PC-9 (cell line): Measurements from ENCODE around the gene CLPTM1L. TPM values are rescaled to one million over a fixed set of nuclear protein-coding genes. Genes with fewer than 3 reads are reported as not detected.

Source experiments
- BruUV-seq: library from RNA; stranded (reverse); fragments of 400-500 nt; replicated peaks from 2 replicates; lab custom pipeline; 2021; lab: Mats Ljungman, UMichigan
- CTCF ChIA-PET: fragments of 300-600 bp; sonication (Branson Sonifier 250); formaldehyde crosslinking; loops from one replicate; lab custom pipeline; 2022; ENCODE audit warnings: antibody characterized with exemption; lab: Charles Lee
- POLR2A ChIA-PET: fragments of 300-600 bp; sonication (Branson Sonifier 250); formaldehyde crosslinking; loops from one replicate; lab custom pipeline; 2022; ENCODE audit warnings: antibody characterized with exemption; ENCODE audit not compliant: unreplicated experiment; lab: Charles Lee
- DNase-seq, 2 experiments: peaks; one replicate each; pipeline versions ENCODE4 v3.0.0 to v3.0.0-alpha.2; 2015 to 2022; ENCODE audit warnings: mixed read lengths in 1 of 2
- H2AFZ ChIP-seq: fragments of 200-600 bp; sonication (generic); 2 replicates; pipeline ENCODE4 v1.8.1; 2017; ENCODE audit warnings: antibody characterized with exemption
- H3F3A ChIP-seq: fragments of 200-600 bp; sonication (generic); 2 replicates; pipeline ENCODE4 v1.8.1; 2017; ENCODE audit warnings: antibody characterized with exemption, mild to moderate bottlenecking, low read depth; ENCODE audit not compliant: insufficient read depth
- H3K27ac ChIP-seq: fragments of 200-600 bp; sonication (generic); 2 replicates; pipeline ENCODE4 v1.6.1; 2016; ENCODE audit warnings: mixed run types
- H3K27me3 ChIP-seq: fragments of 200-600 bp; sonication (generic); 2 replicates; pipeline ENCODE4 v1.6.1; 2016; ENCODE audit warnings: low read depth, mixed run types; ENCODE audit not compliant: insufficient read depth
- H3K36me3 ChIP-seq: fragments of 200-600 bp; sonication (generic); 2 replicates; pipeline ENCODE4 v1.6.1; 2016; ENCODE audit warnings: low read depth, mixed run types
- H3K4me1 ChIP-seq: fragments of 200-600 bp; sonication (generic); replicated peaks from 2 replicates; pipeline ENCODE4 v1.6.1; 2016; ENCODE audit warnings: mixed run types; ENCODE audit not compliant: insufficient read depth
- H3K4me2 ChIP-seq: fragments of 200-600 bp; sonication (generic); 2 replicates; pipeline ENCODE4 v1.6.1; 2017; ENCODE audit warnings: mixed run types
- H3K4me3 ChIP-seq: fragments of 200-600 bp; sonication (generic); 2 replicates; pipeline ENCODE4 v1.6.1; 2016; ENCODE audit warnings: mixed run types
- H3K79me2 ChIP-seq: fragments of 200-600 bp; sonication (generic); 2 replicates; pipeline ENCODE4 v1.6.1; 2017; ENCODE audit warnings: low read depth, mixed run types
- H3K9me2 ChIP-seq: fragments of 200-600 bp; sonication (generic); 2 replicates; pipeline ENCODE4 v1.8.1; 2017; ENCODE audit warnings: mild to moderate bottlenecking; ENCODE audit not compliant: insufficient read depth
- H3K9me3 ChIP-seq: fragments of 200-600 bp; sonication (generic); 2 replicates; pipeline ENCODE4 v1.8.1; 2016; ENCODE audit warnings: low read depth; ENCODE audit not compliant: insufficient read depth
- H4K20me1 ChIP-seq: fragments of 200-600 bp; sonication (generic); 2 replicates; pipeline ENCODE4 v1.8.1; 2017; ENCODE audit not compliant: insufficient read depth
- EZH2 ChIP-seq: fragments of 200-600 bp; sonication (generic); IDR thresholded peaks from 2 replicates; pipeline ENCODE4 v1.8.0; 2017; ENCODE audit warnings: antibody characterized with exemption, low read depth
- intact Hi-C: fragments of 100-400 bp; cut with micrococcal nuclease; formaldehyde crosslinking; loops from one replicate; pipeline ENCODE4 v1.10.0; 2022; ENCODE audit not compliant: unreplicated experiment
- total RNA-seq: library from RNA; stranded (reverse); gene quantifications from 2 replicates; pipeline ENCODE4 v1.2.3, GENCODE V29; 2021
- TF ChIP-seq, protein P1 (sequence below): fragments of 200-600 bp; sonication (generic); conservative IDR thresholded peaks from 2 replicates; pipeline ENCODE4 v1.6.1; 2017; ENCODE audit warnings: mixed run types, antibody characterized with exemption, mild to moderate bottlenecking, moderate library complexity

CLPTM1L gene
- total RNA-seq, 1 experiment from 2014 or later: 260 TPM

- no peaks in the 10 kb centered on the region for H4K20me1 ChIP-seq
- no peak for DNase-seq
- TF ChIP-seq, protein P1, sequence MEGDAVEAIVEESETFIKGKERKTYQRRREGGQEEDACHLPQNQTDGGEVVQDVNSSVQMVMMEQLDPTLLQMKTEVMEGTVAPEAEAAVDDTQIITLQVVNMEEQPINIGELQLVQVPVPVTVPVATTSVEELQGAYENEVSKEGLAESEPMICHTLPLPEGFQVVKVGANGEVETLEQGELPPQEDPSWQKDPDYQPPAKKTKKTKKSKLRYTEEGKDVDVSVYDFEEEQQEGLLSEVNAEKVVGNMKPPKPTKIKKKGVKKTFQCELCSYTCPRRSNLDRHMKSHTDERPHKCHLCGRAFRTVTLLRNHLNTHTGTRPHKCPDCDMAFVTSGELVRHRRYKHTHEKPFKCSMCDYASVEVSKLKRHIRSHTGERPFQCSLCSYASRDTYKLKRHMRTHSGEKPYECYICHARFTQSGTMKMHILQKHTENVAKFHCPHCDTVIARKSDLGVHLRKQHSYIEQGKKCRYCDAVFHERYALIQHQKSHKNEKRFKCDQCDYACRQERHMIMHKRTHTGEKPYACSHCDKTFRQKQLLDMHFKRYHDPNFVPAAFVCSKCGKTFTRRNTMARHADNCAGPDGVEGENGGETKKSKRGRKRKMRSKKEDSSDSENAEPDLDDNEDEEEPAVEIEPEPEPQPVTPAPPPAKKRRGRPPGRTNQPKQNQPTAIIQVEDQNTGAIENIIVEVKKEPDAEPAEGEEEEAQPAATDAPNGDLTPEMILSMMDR: no peak
- no peak for TF ChIP-seq EZH2
- no peaks in the 10 kb centered on the region for H3K4me1 ChIP-seq
- POLR2A ChIA-PET: no interaction called here
- no peak overlapping the region for H3K4me3 ChIP-seq
- no peak overlapping the region for H3K27ac ChIP-seq
- H2AFZ ChIP-seq: no peak overlapping the region
- no peaks in the 10 kb centered on the region for H3K27me3 ChIP-seq
- no peaks in the 10 kb centered on the region for H3F3A ChIP-seq
- H3K9me2 ChIP-seq: no peaks in the 10 kb centered on the region
- CTCF ChIA-PET: no interaction called here
- H3K36me3 ChIP-seq: no peaks in the 10 kb centered on the region
- H3K79me2 ChIP-seq: peaks cover 12% of the 10 kb centered on the region; the same call in 1 of the 2 replicates
- no peaks in the 10 kb centered on the region for H3K9me3 ChIP-seq
- no peak overlapping the region for H3K4me2 ChIP-seq
- no TSS peak for BruUV-seq
- intact Hi-C loops: no loop called here
These were observed 66.0 kb downstream of the CLPTM1L start for GRCh38 chr5:1278656-1279442.

DNA sequence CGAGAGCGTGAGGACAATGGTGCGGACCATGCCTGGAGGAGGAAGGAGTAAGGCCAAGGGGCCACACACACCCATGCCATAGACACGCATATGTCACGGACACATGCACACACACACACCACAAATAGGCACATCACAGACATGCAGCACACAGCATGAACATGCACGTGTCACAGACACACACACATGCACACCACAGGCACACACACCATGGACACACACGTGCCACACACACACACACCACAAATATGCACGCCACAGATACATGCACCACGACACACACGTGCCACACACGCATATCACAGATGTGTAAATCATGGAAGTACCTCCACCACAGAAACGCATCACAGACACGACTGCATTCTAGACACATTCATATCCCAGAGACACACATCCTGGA lies 66.7 kb downstream of the CLPTM1L start:
- no TSS peak for BruUV-seq
- intact Hi-C loops: no loop called here
- ChIA-PET CTCF (no interaction called here), POLR2A (interaction anchor here (0.7 kb wide), 1 partner anchor 143 kb away, joined by 4 read pairs; no protein-coding TSS in a partner anchor)
- Histone ChIP-seq H4K20me1 (no peaks in the 10 kb centered on the region), H3K4me3 (no peak overlapping the region), H2AFZ (no peak overlapping the region), H3F3A (no peaks in the 10 kb centered on the region), H3K36me3 (no peaks in the 10 kb centered on the region), H3K27me3 (no peaks in the 10 kb centered on the region), H3K9me3 (no peaks in the 10 kb centered on the region), H3K4me2 (no peak overlapping the region), H3K79me2 (peaks cover 11% of the 10 kb centered on the region; the same call in 1 of the 2 replicates), H3K9me2 (no peaks in the 10 kb centered on the region), H3K27ac (no peak overlapping the region), H3K4me1 (no peaks in the 10 kb centered on the region)
- no peak for TF ChIP-seq EZH2
- TF ChIP-seq, protein P1: no peak
- DNase-seq: no peak

DNA sequence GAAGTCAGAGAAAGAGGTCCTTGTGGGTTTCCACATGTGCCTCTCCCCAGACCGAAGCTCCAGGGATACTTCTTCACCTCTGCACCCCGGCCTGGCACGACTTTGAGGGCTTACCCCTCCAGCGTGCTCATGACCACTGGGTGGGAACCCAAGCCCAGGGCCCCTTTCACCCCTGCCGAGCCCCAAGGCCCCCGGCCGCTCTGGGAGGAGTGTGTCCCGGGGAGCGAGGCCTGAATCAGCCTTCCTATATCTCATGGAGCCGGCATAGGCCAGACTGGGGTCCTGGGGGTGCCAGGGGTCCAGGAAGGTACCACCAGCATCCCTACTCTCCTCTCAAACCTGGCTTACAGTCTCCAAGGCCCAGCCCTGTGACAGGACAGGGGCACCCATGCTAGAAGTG lies 67.1 kb downstream of the CLPTM1L start:
- Histone ChIP-seq H3F3A (no peaks in the 10 kb centered on the region), H3K4me1 (no peaks in the 10 kb centered on the region), H3K9me2 (no peaks in the 10 kb centered on the region), H3K79me2 (peaks cover 8% of the 10 kb centered on the region; the same call in 1 of the 2 replicates), H3K27ac (no peak overlapping the region), H3K27me3 (no peaks in the 10 kb centered on the region), H3K4me2 (no peak overlapping the region), H3K9me3 (no peaks in the 10 kb centered on the region), H3K36me3 (no peaks in the 10 kb centered on the region), H3K4me3 (no peak overlapping the region), H4K20me1 (no peaks in the 10 kb centered on the region), H2AFZ (no peak overlapping the region)
- ChIA-PET CTCF (no interaction called here), POLR2A (interaction anchor here (0.7 kb wide), 1 partner anchor 143 kb away, joined by 4 read pairs; no protein-coding TSS in a partner anchor)
- intact Hi-C loops: no loop called here
- BruUV-seq: no TSS peak
- no peak for DNase-seq
- TF ChIP-seq, protein P1: no peak
- no peak for TF ChIP-seq EZH2
